NCI-H524 treated with DMSO at 0.1 percent for 48 hours (cell line): ENCODE data around the gene P2RY8.
"Not testable (repeated sequence)": the region's sequence is repeated elsewhere in the genome, so short reads cannot be mapped to it uniquely, and the experiment has no call there.

Experiments
- DNase-seq: peaks from one replicate; lab custom pipeline; 2025; lab: John Stamatoyannopoulos, UW

P2RY8 gene

DNA sequence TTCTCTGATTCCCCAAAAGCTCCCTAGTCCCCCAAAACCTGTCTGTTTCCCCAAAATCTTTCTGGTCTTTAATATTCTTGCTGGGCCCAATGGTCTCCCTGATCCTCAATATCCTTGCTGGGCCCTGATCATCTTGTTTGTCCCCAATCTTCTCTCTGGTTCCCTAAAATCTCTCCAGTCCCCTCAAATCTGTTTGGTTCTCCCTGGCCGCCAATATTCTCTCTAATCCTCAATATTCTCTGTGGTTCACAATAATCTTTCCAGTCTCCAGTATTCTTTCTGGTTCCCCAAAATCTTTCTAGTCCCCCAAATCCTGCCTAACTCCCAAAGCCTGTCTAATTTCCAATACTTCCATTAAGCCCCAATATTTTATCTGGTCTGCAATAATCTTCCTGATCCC lies 18.5 kb downstream of the P2RY8 start:
- no peak for DNase-seq

GRCh38 chrX:1516596-1517104 lies 20.3 kb downstream of the P2RY8 start:
- DNase-seq = no peak

- DNase-seq = no peak
Observed at GRCh38 chrX:1511829-1512228, 25.2 kb downstream of the P2RY8 start.

GRCh38 chrX:1511150-1511549 lies 25.8 kb downstream of the P2RY8 start:
- no peak for DNase-seq

DNA sequence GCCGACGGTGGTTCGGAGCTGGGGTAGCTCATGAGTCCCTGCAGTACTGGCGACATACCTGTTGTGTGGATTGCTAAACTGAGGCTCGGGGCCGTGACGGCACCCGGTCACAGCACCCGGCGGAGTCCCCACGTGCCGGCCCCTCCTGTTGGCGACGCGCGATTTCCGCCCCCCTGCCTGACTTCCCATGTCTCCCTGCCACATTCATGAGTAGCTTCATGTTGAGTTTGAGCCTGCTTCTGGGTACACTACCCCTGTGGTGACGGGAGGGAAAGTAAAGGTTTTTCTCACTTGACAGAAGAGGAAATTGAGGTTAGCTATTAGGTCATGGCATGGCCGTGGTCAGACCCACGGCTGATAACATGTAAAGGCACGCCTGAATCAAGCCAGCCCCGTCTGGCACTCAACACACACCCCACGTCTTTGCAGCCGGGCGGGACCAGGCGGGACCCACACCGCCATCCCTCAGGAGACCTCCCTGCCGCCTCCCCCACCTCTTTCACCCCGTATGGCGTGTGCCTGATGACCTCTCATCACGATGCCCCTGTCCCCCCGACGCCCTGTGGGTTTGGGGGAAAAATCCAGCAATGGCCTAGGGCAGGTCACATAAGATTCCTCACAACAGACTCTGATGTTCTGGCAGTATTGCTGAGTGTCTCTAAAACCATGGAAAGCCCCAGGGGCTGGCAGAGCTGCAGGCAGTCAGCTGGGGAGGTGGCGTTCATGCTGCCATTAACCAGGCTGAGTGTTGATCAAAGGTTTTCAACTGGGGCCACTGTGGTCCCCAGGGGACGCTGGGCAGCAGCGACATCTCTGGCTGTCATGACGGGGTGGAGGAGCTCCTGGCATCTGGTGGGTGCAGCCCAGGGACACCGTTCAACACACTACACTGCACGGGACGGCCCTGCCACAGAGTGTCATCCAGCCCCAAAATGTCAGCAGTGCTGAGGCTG lies 29.2 kb downstream of the P2RY8 start:
- no peak for DNase-seq

- DNase-seq = no peak
Observed at GRCh38 chrX:1506916-1507315, 30.1 kb downstream of the P2RY8 start.

DNA sequence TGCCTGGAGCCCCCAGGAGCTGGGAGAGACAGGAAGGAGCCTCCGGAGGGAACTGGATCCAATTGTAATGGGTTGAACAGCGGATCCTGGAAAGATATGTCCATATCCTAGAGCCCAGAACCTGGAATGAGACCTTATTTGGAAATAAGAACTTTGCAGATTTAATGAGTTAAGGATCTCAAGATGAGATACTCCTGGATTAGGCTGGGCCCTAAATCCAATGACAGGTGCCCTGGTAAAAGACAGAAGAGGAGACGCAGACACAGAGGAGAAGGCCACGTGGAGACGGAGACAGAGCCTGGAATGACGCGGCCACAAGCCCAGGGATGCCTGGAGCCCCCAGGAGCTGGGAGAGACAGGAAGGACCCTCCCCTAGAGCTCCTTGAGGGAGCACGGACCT lies 34.1 kb downstream of the P2RY8 start:
- no peak for DNase-seq

- DNase-seq = no peak
Observed at GRCh38 chrX:1502241-1502640, 34.7 kb downstream of the P2RY8 start.

- DNase-seq = no peak
Observed at GRCh38 chrX:1500701-1501624, 36.0 kb downstream of the P2RY8 start.

- DNase-seq = no peak
Observed at GRCh38 chrX:1496076-1496475, 40.9 kb downstream of the P2RY8 start.

GRCh38 chrX:1493877-1494510 lies 43.0 kb downstream of the P2RY8 start:
- no peak for DNase-seq

DNA sequence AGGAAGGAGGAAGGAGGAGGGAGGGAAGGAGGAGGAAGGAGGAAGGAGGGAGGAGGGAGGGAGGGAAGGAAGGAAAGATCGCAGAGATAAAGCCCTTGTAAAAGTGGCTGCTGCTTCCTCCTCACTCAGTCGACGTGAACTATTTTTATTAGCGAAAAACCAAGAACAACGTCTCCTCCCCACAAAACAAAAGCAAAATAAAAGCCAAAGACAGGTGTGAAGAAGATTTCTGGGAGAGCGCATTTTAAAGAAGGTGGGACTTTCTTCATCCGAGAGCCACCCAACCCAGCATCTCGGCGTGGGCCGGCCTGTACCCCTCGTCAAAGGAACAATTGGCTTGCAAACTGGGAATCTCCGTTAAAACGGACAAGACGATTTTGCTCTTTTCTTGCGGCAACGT lies 43.6 kb downstream of the P2RY8 start:
- DNase-seq = no peak

DNA sequence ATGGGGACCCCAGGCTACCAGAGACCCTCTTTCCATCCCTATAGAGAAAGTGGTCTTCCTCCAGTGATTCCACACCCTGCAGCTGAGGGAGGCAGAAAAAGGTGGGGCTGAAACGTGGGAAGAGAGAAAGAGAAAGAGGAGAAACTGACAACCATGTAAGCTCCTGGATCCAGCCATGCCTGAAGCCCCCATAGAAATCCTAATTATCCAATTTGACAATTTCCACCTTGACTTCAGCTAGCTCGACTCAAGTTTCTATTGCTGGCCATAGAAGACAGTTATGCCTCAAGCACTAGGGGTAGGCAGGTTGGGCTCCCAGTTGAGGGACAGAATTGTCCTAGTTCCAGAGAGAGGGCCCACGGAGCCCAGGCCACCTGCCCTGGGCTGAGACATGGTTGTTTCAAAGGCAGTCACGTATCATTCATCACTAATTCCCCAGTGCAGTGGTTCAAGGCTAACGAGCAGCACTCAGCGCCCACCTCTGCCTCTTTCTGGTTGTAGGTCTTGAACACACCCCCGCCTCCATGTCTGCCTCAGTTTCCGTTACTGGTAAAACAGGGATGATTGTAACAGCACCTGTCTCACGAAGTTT lies 44.5 kb downstream of the P2RY8 start:
- DNase-seq = no peak

- no peak for DNase-seq
Observed at GRCh38 chrX:1491851-1492349, 45.1 kb downstream of the P2RY8 start.

GRCh38 chrX:1491248-1491647 lies 45.7 kb downstream of the P2RY8 start:
- not testable (repeated sequence) for DNase-seq

DNA sequence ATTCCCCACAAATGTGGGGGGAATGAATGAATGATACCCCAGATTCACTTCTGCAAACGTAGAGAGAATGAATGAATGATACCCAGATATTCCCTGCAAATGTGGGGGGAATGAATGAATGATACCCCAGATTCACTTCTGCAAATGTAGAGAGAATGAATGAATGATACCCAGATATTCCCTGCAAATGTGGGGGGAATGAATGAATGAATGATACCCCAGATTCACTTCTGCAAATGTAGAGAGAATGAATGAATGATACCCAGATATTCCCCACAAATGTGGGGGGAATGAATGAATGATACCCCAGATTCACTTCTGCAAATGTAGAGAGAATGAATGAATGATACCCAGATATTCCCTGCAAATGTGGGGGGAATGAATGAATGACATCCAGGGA lies 46.3 kb downstream of the P2RY8 start:
- DNase-seq = not testable (repeated sequence)

DNA sequence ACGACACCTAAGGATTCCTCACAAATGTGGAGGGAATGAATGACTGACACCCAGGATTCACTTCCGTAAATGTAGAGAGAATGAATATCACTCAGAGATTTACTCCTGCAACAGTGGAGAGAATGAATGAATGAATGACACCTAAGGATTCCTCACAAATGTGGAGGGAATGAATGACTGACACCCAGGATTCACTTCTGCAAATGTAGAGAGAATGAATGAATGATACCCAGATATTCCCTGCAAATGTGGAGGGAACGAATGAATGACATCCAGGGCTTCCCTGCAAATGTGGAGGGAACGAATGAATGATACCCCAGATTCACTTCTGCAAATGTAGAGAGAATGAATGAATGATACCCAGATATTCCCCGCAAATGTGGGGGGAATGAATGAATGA lies 47.6 kb downstream of the P2RY8 start:
- not testable (repeated sequence) for DNase-seq

DNA sequence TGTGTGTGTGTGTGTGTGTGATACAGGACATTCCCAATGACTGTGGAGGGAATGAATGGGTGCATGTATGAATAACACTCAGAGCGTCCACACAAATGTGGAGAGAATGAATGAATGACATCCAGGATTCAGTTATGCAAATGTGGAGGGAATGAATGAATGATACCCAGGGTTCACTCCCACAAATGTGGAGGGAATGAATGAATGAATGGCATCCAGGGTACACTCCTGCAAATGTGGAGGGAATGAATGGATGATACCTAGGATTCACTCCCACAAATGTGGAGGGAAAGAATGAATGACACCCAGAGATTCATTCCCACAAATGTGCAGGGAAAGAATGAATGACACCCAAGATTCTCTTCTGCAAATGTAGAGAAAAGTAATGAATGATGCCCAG lies 48.2 kb downstream of the P2RY8 start:
- DNase-seq = no peak

- DNase-seq = no peak
Observed at GRCh38 chrX:1488141-1488540, 48.8 kb downstream of the P2RY8 start.

DNA sequence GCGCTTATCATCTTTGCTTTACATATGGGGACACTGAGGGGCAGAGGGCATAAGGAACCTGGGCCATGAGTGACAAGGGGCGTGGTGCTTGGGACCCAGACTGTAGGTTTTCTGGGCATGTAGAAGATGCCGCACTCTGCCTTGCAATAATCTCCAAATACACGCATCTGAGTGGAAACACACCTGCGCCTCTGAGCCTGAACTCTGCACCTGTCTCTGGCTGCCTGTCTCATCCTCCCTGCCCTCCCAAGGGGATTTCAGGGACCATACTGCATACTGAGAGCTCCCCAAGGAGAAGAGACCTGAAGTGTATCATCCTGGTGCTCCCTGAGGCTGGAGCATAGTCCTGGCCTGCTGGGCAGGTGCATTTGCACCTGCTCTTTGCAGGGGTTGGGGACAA lies 49.6 kb downstream of the P2RY8 start:
- DNase-seq = no peak

GRCh38 chrX:1486749-1487361 lies 50.1 kb downstream of the P2RY8 start:
- DNase-seq = no peak
